SK-N-SH treated with all-trans-retinoic acid at 6 μM for 48 hours (cell line): ENCODE measurements around the gene SHCBP1L.

ENCODE experiments used
- ATAC-seq: fragments of 200-7000 bp; cut with Tn5 transposase; 3 replicates; pipeline ENCODE4 v1.9.1; 2020; ENCODE audit warnings: mild to moderate bottlenecking, moderate library complexity
- ARNTL ChIP-seq: fragments of 450-650 bp; formaldehyde crosslinking; IDR thresholded peaks from 2 replicates; pipeline ENCODE4 v1.5.0; 2020; ENCODE audit warnings: low read depth, mild to moderate bottlenecking, moderate library complexity, borderline replicate concordance
- BACH2 ChIP-seq: fragments of 250-450 bp; sonication (Bioruptor Pico); IDR thresholded peaks from 2 replicates; pipeline ENCODE4 v1.9.0; 2021; ENCODE audit warnings: mild to moderate bottlenecking, borderline replicate concordance
- CSDC2 ChIP-seq: fragments of 250-450 bp; sonication (Bioruptor Pico); IDR thresholded peaks from 2 replicates; pipeline ENCODE4 v1.5.0; 2020; ENCODE audit warnings: mild to moderate bottlenecking, moderate library complexity
- CSRNP3 ChIP-seq: fragments of 250-450 bp; sonication (Bioruptor Pico); IDR thresholded peaks from 2 replicates; pipeline ENCODE4 v1.5.1; 2021; ENCODE audit warnings: mild to moderate bottlenecking, moderate library complexity
- ESRRG ChIP-seq: fragments of 250-450 bp; sonication (Bioruptor Pico); IDR thresholded peaks from 2 replicates; pipeline ENCODE4 v1.6.1; 2021; ENCODE audit warnings: mild to moderate bottlenecking
- GLIS3 ChIP-seq: fragments of 250-450 bp; sonication (Bioruptor Pico); IDR thresholded peaks from 2 replicates; pipeline ENCODE4 v1.5.0; 2020; ENCODE audit warnings: mild to moderate bottlenecking, moderate library complexity
- ISL1 ChIP-seq: fragments of 250-450 bp; sonication (Bioruptor Pico); IDR thresholded peaks from 2 replicates; pipeline ENCODE4 v2.1.2; 2022; ENCODE audit warnings: mild to moderate bottlenecking, moderate library complexity
- OSR1 ChIP-seq: fragments of 250-450 bp; sonication (Bioruptor Pico); IDR thresholded peaks from 2 replicates; pipeline ENCODE4 v1.8.0; 2022; ENCODE audit warnings: moderate library complexity, mild to moderate bottlenecking, inconsistent platforms
- PATZ1 ChIP-seq: fragments of 250-450 bp; sonication (Bioruptor Pico); IDR thresholded peaks from 2 replicates; pipeline ENCODE4 v1.8.0; 2020; ENCODE audit warnings: mild to moderate bottlenecking, moderate library complexity, borderline replicate concordance
- PPARA ChIP-seq: fragments of 250-450 bp; sonication (Bioruptor Pico); IDR thresholded peaks from 2 replicates; pipeline ENCODE4 v1.5.0; 2020; ENCODE audit warnings: mild to moderate bottlenecking, borderline replicate concordance
- RARB ChIP-seq: fragments of 250-450 bp; sonication (Bioruptor Pico); IDR thresholded peaks from 2 replicates; pipeline ENCODE4 v1.8.0; 2021; ENCODE audit warnings: mild to moderate bottlenecking, moderate library complexity
- SNAI2 ChIP-seq: fragments of 250-450 bp; sonication (Bioruptor Pico); IDR thresholded peaks from 2 replicates; pipeline ENCODE4 v1.5.0; 2020; ENCODE audit warnings: mild to moderate bottlenecking, moderate library complexity
- TCF4 ChIP-seq: fragments of 250-450 bp; sonication (Bioruptor Pico); IDR thresholded peaks from 2 replicates; pipeline ENCODE4 v1.8.0; 2021; ENCODE audit warnings: mild to moderate bottlenecking, moderate library complexity, borderline replicate concordance
- TOX ChIP-seq: fragments of 250-450 bp; sonication (Bioruptor Pico); IDR thresholded peaks from 2 replicates; pipeline ENCODE4 v1.8.0; 2021; ENCODE audit warnings: mild to moderate bottlenecking, moderate library complexity, borderline replicate concordance
- TSHZ2 ChIP-seq: fragments of 250-450 bp; sonication (Bioruptor Pico); IDR thresholded peaks from 2 replicates; pipeline ENCODE4 v1.5.0; 2020; ENCODE audit warnings: mild to moderate bottlenecking, moderate library complexity
- ZC3H10 ChIP-seq: fragments of 250-450 bp; sonication (Bioruptor Pico); IDR thresholded peaks from 2 replicates; pipeline ENCODE4 v1.5.1; 2021; ENCODE audit warnings: mild to moderate bottlenecking, moderate library complexity
- ZFP3 ChIP-seq: fragments of 250-450 bp; sonication (Bioruptor Pico); IDR thresholded peaks from 2 replicates; pipeline ENCODE4 v1.5.0; 2020; ENCODE audit warnings: mild to moderate bottlenecking, moderate library complexity
- ZFP30 ChIP-seq: fragments of 450-650 bp; formaldehyde crosslinking; IDR thresholded peaks from 2 replicates; pipeline ENCODE4 v1.5.0; 2022; ENCODE audit warnings: mild to moderate bottlenecking, moderate library complexity
- ZNF565 ChIP-seq: fragments of 450-650 bp; formaldehyde crosslinking; conservative IDR thresholded peaks from 2 replicates; pipeline ENCODE4 v1.5.0; 2020; ENCODE audit warnings: low read depth, mild to moderate bottlenecking, moderate library complexity
- ZNF8 ChIP-seq: fragments of 450-650 bp; formaldehyde crosslinking; IDR thresholded peaks from 2 replicates; pipeline ENCODE4 v1.5.0; 2020; ENCODE audit warnings: mild to moderate bottlenecking, moderate library complexity
- TF ChIP-seq, protein P1 (sequence below): fragments of 250-450 bp; sonication (Bioruptor Pico); IDR thresholded peaks from 2 replicates; pipeline ENCODE4 v1.5.1; 2020; ENCODE audit warnings: low read depth, mild to moderate bottlenecking, moderate library complexity

The SHCBP1L gene

GRCh38 chr1:182952677-182953444 lies at the start of gene SHCBP1L:
Gene SHCBP1L (minus strand): TSS chr1:182953166. CDS start chr1:182953133, 33 bp downstream.
- no peak for ATAC-seq
- no peak for TF ChIP-seq ZNF8
- TF ChIP-seq GLIS3 = no peak
- no peak for TF ChIP-seq ESRRG (CRISPR knock-in tag)
- TF ChIP-seq RARB (CRISPR knock-in tag) = no peak
- TF ChIP-seq ZFP3 (CRISPR knock-in tag) = no peak
- TF ChIP-seq BACH2 (CRISPR knock-in tag) = no peak
- TF ChIP-seq OSR1 (CRISPR knock-in tag) = no peak
- TF ChIP-seq SNAI2 (CRISPR knock-in tag) = no peak
- TF ChIP-seq TSHZ2 (CRISPR knock-in tag) = no peak
- TF ChIP-seq TCF4 (CRISPR knock-in tag) = no peak
- no peak for TF ChIP-seq ZNF565 (CRISPR knock-in tag)
- TF ChIP-seq PPARA (CRISPR knock-in tag) = no peak
- TF ChIP-seq CSDC2 (CRISPR knock-in tag) = no peak
- TF ChIP-seq ZC3H10 (CRISPR knock-in tag) = no peak
- TF ChIP-seq, protein P1, sequence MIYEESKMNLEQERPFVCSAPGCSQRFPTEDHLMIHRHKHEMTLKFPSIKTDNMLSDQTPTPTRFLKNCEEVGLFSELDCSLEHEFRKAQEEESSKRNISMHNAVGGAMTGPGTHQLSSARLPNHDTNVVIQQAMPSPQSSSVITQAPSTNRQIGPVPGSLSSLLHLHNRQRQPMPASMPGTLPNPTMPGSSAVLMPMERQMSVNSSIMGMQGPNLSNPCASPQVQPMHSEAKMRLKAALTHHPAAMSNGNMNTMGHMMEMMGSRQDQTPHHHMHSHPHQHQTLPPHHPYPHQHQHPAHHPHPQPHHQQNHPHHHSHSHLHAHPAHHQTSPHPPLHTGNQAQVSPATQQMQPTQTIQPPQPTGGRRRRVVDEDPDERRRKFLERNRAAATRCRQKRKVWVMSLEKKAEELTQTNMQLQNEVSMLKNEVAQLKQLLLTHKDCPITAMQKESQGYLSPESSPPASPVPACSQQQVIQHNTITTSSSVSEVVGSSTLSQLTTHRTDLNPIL = no peak
- no peak for TF ChIP-seq ISL1
- TF ChIP-seq TOX (CRISPR knock-in tag) = no peak

- TF ChIP-seq CSRNP3 = no peak
- TF ChIP-seq, protein P1 = no peak
- TF ChIP-seq OSR1 (CRISPR knock-in tag) = no peak
- TF ChIP-seq, all 23 proteins: peak for 0
- no peak for ATAC-seq
These were observed 49.3 kb upstream of the SHCBP1L start for GRCh38 chr1:183002267-183002666.

DNA sequence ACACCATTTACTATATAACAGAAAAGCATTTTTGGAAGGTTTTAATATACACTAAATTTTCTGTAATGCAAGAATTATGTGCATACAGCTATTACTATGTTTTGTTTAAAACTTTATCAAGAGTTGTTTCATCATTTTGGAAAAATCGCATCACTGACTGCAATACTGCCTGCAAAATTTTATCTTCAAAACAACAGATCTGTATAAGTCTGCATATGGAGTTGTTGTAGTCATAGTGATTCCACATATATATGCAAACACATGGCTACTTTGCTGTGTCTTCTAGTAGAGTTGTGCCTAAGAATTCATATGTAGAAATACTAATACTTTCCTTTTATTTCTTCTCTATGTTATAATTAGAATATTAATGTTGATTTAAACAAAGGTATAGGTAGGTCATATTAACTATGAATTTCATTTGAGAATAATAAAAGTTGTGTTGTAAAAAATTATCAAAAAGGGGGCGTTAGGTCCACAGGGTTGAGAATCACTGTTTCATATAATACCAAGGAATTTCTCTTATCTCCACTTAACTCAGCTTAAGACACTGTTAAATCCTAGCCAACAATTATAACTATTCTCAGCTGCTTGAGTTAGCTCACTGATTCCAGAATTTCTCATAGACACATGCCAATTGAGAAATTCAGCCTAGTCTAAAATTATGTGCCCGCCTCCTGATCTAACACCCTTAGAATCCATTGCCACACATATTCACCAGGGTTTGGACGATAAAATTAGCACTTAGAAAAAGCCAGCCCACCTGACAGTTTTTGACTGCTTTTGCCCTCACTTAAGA lies 47.4 kb upstream of the SHCBP1L start:
- ATAC-seq = no peak
- TF ChIP-seq ZFP30 (no peak), ESRRG (CRISPR knock-in tag) (no peak), OSR1 (CRISPR knock-in tag) (no peak), ARNTL (CRISPR knock-in tag) (no peak), SNAI2 (CRISPR knock-in tag) (no peak), TOX (CRISPR knock-in tag) (no peak), TSHZ2 (CRISPR knock-in tag) (no peak), GLIS3 (no peak), CSRNP3 (no peak), PATZ1 (CRISPR knock-in tag) (no peak), CSDC2 (CRISPR knock-in tag) (no peak), RARB (CRISPR knock-in tag) (no peak), ZC3H10 (CRISPR knock-in tag) (no peak), ISL1 (no peak)
